Measurements from ENCODE around the gene TPRN.

The TPRN gene

DNA sequence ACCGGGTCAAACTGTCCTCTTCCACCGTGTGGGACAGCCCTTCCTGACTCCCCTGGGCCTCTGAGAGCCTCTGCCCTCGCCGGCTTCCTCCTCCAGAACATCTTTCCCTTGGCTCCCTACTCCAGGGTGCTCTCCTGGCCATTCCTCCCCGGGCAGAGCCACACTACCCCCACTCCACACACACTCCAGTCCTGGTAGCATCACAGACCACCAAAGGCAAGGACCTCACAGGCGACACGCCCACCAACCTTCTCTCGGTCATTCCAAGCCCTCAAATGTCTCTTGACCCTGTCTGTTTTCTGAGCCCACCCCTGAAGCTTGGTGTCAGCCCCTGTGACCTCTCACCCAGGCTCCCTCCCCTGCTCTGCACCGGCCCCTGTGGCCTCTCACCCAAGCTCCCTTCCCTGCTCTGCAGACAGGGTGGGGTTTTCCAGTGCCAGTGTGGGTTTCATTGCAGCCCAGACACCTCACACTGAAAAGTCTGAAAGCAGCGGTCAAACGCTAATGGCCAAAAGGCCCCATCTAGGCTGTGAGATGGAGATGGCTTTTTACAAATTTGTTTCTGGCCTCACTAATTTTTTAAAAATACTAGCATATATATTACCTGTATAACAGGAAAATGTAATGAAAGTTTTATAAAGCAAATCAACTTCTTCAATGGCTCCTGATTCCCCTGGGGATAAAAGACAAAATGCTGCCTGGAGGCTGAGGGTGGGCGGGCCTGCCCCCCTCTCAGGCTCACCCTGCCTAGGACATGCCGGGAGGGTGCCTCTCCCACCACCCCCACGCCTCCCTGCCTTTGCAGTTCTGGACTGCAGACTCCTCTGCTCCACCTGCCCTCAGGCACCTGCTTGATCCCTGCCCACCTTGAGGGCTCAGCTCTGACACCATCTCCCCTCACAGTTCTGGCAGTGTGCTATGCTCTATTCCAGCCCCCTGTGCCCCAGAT, 41.2 kb downstream of the TPRN start:
- DNase-seq = no peak

DNA sequence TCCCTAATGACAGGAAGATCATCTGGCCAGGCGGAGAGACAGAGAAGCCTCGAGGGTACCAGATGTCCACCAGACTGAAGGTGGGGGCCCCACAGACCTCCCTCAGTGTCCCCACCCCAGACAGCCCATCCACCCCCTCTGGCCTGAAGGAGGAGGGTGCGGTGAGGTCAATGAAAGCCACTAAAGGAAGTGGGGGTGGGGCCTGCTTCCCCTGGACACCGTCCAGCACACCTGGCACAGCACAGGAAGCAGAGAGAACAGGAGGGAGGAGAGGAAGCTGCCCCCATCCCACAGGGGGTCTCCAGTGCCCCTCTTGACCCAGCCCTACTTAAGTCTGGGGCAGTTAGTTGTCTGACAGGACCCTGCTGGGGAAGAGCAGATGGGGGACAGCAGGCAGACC, 41.9 kb downstream of the TPRN start:
- DNase-seq = no peak

DNA sequence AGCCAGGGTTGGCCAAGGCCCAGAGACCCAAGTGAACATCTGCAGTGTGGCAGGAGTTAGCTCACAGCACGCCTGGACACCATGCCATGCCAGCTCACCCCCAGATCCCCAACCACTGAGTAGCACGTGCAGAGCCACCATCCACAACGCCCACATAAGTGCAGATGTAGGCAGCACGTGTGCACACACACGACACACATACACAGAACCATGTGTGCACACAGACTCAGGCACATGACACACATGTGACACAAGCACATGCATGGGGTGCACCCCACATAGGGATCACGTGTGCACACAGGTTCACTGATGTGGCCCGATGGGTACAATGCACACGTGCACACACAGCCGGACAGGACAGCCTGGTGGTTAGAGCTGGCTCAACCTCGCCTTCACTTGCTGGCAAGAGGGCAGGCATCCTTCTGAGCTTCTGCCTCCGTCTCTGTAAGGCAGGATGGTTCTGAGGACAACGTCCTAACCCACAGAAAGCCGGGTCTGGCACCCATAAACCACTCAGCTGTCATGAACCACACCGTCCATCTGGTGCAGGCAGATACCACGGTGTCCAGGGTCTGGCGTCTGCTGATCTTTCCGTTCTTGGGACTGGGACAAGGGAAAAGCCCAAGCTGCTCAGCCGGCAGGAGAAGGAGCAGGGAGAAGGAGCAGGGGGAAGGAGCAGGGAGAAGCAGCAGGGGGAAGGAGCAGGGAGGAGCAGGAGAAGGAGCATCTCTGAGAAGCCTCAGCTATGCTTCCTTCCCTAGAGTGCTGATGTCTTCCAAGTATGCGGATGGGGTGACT, 42.7 kb downstream of the TPRN start:
- DNase-seq = no peak

- DNase-seq = peak in 1 of 2 experiments; percentile 53
Observed at GRCh38 chr9:137156567-137157375, 43.8 kb downstream of the TPRN start.

DNA sequence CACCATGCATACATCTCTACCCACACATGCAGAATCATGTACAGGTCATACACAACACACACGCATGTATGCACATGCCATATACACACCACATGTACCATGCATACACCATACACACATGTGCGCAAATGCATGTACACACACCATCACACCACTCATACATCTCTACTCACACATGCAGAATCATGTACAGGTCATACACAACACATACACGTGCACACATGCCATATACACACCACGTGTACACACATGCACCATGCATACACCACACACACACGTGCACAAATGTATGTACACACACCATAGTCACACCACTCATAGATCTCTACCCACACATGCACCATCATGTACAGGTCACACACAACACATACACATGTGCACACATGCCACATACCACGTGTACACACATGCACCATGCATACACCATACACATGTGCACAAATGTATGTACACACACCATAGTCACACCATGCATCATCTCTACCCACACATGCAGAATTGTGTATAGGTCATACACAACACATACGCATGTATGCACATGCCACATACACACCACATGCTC, 47.6 kb downstream of the TPRN start:
- no peak for DNase-seq

- peak; percentile 88 to 97 for DNase-seq
Observed at GRCh38 chr9:137150617-137151457, 49.7 kb downstream of the TPRN start.

GRCh38 chr9:137149942-137150616, 50.5 kb downstream of the TPRN start:
- DNase-seq = peak; percentile 65 to 97

DNA sequence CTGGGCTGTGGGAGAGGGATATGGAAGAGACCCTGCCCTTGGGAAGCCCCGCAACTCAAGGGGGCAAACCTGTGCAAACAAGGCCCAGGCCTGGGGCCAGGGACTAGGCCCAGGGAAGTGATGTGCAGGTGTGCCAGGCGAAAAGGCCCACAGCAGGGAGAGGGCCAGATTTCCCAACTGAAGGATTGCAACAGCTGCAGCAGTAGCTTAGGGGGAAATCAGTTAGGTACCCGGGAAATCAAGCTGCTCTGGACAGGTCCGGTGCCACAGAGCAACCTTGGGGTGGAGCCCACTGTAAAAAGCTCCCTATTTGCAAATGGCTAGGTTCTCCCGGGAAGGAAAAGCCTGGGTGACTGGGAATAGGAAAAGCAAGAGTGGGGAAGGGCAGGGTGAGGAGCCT, 51.2 kb downstream of the TPRN start:
- DNase-seq = no peak

GRCh38 chr9:137148661-137149060, 51.9 kb downstream of the TPRN start:
- DNase-seq = no peak

- DNase-seq = no peak
Observed at GRCh38 chr9:137148242-137148641, 52.3 kb downstream of the TPRN start.

DNA sequence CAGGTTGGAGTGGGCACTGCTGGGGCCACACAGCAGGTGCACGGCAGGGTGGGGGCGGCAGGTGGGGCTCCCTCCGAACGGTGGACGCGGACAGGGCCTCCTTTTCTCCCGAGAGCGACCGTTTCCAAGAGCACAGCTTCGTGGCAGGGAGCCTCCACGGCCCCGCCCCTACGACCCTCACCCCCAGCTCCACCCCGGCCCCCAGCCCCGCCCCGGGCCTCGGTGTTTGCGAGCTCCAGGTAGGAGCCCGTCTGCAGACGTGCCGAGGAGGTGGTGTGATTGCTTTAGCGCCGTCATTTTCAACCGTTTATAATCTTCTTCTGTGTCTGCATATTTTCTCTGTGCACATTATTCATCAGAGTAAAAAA, 52.8 kb downstream of the TPRN start:
- DNase-seq = no peak

DNA sequence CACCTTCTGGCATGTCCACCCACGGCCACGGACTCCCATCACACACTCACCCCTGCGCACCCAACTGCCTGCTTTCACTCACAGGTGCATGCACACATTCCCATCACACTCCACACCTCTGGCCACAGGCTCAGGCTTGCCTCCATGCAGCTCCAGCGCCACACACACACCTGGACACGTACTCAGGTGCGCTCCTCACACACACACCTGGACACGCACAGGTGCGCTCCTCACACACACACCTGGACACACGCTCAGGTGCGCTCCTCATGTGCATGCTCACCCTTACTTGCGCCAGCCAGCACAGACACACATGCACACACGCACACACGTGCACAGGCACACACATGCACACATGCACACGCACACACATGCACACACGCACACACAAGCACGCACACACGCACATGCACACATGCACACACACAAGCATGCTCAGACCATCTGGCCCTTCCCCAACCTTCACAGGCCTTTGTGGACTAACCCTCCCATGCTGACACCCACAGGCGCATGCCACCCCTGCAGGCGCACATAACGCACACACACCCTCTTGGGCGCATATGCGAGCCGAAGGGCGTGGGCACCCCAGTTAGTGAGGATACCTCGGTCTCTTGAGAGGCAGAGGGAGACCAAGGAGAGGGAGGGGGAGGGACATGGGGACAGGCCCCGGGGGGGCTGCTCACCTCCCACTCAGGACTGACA, 53.3 kb downstream of the TPRN start:
- no peak for DNase-seq

DNA sequence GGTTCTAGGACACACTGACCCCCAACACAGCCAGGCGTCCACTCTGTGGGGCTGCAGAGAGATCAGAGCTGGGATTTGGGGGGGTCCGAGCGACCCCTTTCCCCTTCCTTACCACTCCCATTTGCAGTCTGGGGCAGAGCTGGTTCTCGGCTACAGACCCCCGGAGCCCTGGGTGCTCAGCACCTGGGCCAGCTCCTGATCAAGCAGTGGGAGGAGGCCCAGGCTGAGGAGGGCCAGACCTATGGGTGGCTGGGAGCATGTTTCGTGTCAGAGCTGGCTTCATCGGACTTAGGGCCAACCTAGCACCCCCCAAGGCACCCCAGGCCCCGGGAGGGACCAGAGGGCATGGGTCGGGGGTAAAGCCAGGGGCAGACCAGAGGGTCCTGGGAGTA, 54.0 kb downstream of the TPRN start:
- DNase-seq = no peak

- DNase-seq = no peak
Observed at GRCh38 chr9:137145731-137146526, 54.6 kb downstream of the TPRN start.

GRCh38 chr9:137143459-137143858, 57.1 kb downstream of the TPRN start:
- no peak for DNase-seq

- DNase-seq = no peak
Observed at GRCh38 chr9:137141976-137142936, 58.3 kb downstream of the TPRN start.
